WERI-Rb-1 (cell line): ENCODE results near the gene EVI5.

ENCODE experiments used
- DNase-seq: peaks from one replicate; pipeline ENCODE4 v3.0.0-alpha.2; 2020
- H3K27ac ChIP-seq: fragments of 250-450 bp; sonication (Bioruptor Pico); 2 replicates; pipeline ENCODE4 v1.5.1; 2020; ENCODE audit warnings: mild to moderate bottlenecking, moderate library complexity
- H3K27me3 ChIP-seq: fragments of 250-450 bp; sonication (Bioruptor Pico); 2 replicates; pipeline ENCODE4 v1.5.1; 2021; ENCODE audit warnings: mild to moderate bottlenecking, low read depth, moderate library complexity; ENCODE audit not compliant: insufficient read depth, severe bottlenecking
- H3K36me3 ChIP-seq: fragments of 250-450 bp; sonication (Bioruptor Pico); 2 replicates; pipeline ENCODE4 v1.5.1; 2020; ENCODE audit warnings: mild to moderate bottlenecking, moderate library complexity
- H3K4me3 ChIP-seq: 2 replicates; pipeline ENCODE4 v1.5.1; 2011; ENCODE audit warnings: low read depth, mild to moderate bottlenecking, control low read depth, low read length
- H3K9me3 ChIP-seq: fragments of 250-450 bp; sonication (Bioruptor Pico); 2 replicates; pipeline ENCODE4 v1.5.1; 2021; ENCODE audit warnings: mild to moderate bottlenecking, moderate library complexity; ENCODE audit not compliant: severe bottlenecking
- TF ChIP-seq, protein P1 (sequence below): IDR thresholded peaks from 2 replicates; pipeline ENCODE4 v1.5.1; 2011; ENCODE audit warnings: low read depth, mild to moderate bottlenecking, control low read depth, inconsistent platforms, low read length

The EVI5 gene

DNA sequence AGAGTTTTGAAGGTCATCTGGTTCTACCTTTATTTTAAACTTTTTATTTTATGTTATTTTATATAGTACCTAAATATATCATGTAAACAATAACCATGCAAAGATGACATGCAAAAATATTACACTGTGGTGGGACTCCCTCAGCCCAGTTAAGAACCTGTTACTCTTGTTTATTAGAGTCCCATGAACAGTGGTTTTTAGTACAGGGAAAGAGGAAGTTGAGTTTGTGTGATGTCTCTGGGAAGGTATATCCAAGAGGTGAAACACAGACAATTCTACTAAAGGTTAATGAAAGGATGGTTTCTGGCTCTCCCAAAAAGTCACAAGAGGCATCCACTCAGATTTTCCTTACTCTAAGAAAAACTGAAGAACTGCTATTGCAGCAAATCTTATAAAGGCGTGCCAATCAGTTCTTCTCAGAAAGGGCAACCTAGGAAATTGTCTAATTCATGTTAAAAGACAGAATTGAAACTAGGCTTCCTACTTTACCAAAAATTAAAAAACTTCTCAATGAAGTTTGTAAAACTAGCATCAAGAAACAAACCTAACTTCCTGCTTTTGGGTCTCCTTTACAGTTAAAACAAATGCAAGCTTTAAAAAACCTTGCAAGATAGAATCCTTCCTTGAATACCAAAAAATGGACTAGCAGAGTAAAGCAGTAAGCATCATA, 318.1 kb downstream of the EVI5 start:
- Histone ChIP-seq H3K27ac (no peak overlapping the region), H3K36me3 (no peaks in the 10 kb centered on the region)
- no peak for DNase-seq

DNA sequence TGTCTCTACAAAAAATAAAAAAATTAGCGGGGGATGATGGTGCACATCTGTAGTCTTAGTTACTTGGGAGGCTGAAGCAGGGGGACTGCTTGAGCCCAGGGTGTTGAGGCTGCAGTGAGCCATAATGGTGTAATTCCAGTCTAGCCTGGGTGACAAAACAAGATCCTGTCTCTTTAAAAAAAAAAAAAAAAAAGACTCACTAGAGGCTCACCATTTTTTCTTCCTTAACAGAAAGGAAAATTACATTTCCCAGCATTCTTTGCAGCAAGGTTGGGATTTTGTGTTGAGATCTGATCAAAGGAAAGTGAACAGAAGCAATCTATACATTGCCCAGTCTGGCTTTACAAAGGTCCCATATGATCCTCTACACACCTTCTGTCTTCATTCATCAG, 319.7 kb downstream of the EVI5 start:
- Histone ChIP-seq H3K27me3 (no peaks in the 10 kb centered on the region), H3K27ac (no peak overlapping the region), H3K36me3 (no peaks in the 10 kb centered on the region), H3K4me3 (no peak overlapping the region), H3K9me3 (no peaks in the 10 kb centered on the region)
- TF ChIP-seq, protein P1, sequence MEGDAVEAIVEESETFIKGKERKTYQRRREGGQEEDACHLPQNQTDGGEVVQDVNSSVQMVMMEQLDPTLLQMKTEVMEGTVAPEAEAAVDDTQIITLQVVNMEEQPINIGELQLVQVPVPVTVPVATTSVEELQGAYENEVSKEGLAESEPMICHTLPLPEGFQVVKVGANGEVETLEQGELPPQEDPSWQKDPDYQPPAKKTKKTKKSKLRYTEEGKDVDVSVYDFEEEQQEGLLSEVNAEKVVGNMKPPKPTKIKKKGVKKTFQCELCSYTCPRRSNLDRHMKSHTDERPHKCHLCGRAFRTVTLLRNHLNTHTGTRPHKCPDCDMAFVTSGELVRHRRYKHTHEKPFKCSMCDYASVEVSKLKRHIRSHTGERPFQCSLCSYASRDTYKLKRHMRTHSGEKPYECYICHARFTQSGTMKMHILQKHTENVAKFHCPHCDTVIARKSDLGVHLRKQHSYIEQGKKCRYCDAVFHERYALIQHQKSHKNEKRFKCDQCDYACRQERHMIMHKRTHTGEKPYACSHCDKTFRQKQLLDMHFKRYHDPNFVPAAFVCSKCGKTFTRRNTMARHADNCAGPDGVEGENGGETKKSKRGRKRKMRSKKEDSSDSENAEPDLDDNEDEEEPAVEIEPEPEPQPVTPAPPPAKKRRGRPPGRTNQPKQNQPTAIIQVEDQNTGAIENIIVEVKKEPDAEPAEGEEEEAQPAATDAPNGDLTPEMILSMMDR, result no peak
- no peak for DNase-seq

More for the DNA sequence above, 318.1 kb downstream of the EVI5 start:
- Histone ChIP-seq H3K4me3 (no peak overlapping the region), H3K9me3 (no peaks in the 10 kb centered on the region), H3K27me3 (no peaks in the 10 kb centered on the region)
- TF ChIP-seq, protein P1, result no peak

DNA sequence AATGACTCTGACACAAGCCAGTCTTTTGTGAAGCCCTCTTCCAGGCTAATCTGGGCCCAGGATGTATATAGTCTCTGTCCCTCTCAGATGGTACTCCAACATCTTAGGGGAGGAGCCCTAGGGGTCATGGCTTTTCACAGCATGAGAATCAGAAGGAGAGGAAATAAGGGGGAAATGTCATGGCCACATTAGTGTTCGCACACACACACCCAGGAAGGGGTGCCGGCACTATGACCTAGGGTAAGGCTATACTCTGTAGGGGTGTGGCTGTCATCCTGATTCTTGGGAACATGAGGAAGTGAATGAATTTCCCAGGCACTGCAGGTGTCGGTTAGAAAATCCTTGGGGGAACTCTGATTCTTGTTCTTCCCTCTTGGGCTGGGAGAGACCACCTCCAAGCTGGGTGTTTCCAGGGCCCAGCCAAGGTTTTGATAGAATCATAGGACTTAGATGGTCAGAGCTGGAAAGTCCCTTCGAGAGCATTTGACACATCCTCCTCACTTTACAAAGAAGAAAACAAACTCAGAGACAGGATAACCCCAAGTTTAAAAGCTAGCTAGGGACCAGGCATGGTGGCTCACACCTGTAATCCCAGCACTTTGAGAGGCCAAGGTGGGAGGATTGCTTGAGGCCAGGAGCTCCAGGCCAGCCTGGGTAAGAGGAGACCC, 320.2 kb downstream of the EVI5 start:
- TF ChIP-seq, protein P1, result no peak
- Histone ChIP-seq H3K9me3 (no peaks in the 10 kb centered on the region), H3K4me3 (no peak overlapping the region), H3K27me3 (no peaks in the 10 kb centered on the region), H3K36me3 (no peaks in the 10 kb centered on the region), H3K27ac (no peak overlapping the region)
- no peak for DNase-seq

DNA sequence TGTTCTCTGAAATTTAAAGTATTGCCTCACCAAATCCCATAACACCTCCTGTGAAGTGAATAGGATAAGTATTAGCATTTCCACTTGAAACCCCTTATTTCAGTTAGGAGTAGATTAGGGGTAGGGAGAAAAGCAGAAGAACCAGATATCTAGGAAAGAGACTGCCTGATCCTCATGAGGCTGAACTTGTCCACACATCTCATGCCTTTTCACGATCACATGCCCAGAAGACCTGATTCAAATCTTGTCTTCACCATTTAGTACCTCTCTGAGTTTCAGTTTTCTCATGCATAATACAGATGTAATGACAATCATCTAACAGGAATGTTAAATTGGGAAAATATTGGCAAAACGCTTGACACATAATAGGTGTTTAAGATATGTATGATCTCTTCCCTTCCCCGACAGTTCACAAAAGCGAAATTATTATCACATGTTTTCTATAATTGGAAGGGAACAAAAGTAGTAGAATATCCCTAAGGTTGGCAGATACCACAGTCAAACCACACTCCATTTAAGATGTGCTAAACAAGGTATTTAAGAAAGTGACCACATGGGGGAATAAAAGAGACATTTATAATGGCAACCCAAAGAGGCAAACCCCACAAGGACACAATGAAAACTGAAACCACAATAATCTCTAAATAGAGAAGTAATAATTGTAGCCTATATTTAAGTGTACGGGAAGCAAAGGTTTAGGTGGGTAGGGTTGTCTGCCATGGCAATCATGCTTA, 323.4 kb downstream of the EVI5 start:
- Histone ChIP-seq H3K27ac (no peak overlapping the region), H3K4me3 (no peak overlapping the region), H3K9me3 (no peaks in the 10 kb centered on the region), H3K36me3 (no peaks in the 10 kb centered on the region), H3K27me3 (no peaks in the 10 kb centered on the region)
- DNase-seq, result no peak
- TF ChIP-seq, protein P1, result no peak

DNA sequence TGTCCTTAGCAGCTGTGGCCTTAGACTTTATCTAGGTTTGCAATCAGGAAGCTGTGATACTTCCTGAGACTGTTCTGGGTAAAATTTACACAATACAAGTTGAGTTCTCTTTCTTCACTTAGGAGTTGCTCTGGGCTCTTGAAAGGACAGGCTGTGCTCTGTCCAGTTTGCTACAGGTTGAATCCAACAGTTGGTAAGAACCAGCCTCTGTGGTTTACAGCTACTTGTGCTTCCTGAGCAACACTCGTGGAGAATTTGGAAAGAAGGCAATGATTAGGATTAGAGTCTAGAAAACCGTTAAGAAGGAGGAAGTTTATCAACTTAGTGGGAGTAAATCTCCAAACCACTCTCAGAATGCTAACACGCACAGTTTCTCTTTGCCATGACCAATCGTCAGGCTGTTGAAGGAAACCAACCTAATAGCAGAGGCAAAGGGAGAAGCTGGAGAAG, 325.0 kb downstream of the EVI5 start:
- TF ChIP-seq, protein P1, result no peak
- Histone ChIP-seq H3K4me3 (no peak overlapping the region), H3K9me3 (no peaks in the 10 kb centered on the region), H3K27me3 (no peaks in the 10 kb centered on the region), H3K27ac (no peak overlapping the region), H3K36me3 (no peaks in the 10 kb centered on the region)
- no peak for DNase-seq
